Measurements from ENCODE around the gene FARS2. TPM values are rescaled to one million over a fixed set of nuclear protein-coding genes. Genes with fewer than 3 reads are reported as not detected.
A peak's percentile ranks its signal among the peaks of the same experiment; 100 is the strongest.

FARS2 gene
- total RNA-seq, 1 experiment from 2014 or later = 17.8 TPM

DNA sequence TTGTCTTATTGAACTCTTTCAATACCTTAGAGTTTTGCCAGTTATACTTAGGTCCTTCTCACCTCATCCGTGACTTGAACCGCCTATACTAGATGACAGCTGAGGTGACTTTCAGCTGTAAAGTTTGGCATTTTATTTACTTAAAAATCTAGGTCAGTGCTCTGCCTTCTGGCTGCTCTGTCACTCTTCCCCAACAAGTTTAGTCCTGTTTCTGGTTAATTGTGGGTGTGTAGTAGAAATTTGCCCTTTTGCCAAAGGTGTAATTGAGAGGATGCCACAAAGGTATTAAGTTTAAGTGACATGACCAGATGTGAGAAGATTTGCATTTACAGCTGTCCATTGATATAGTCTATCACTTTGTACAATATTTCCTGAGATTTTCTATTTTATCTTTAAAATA lies 106.2 kb downstream of the FARS2 start:
- intact Hi-C loops (cut with micrococcal nuclease; ENCODE audit: unreplicated experiment) = no loop called here
- CTCF ChIA-PET = no interaction called here
- POLR2A ChIA-PET (ENCODE audit: low non-redundant PET) = interaction anchor here (0.7 kb wide), 1 partner anchor 133 kb away, joined by 4 read pairs; no protein-coding TSS in a partner anchor
- Histone ChIP-seq H3K4me1 (ENCODE audit: insufficient read depth, low read length, poor library complexity, severe bottlenecking) (no peaks in the 10 kb centered on the region), H3K27me3 (replicated peaks; ENCODE audit: insufficient read depth, low read depth, low read length, poor library complexity) (no peaks in the 10 kb centered on the region), H3K4me3 (ENCODE audit: low read depth, low read length, poor library complexity, severe bottlenecking) (no peak overlapping the region), H3K27ac (ENCODE audit: low read depth, low read length, poor library complexity, severe bottlenecking) (no peak overlapping the region), H3K9me3 (ENCODE audit: low read depth, low read length, poor library complexity, severe bottlenecking) (no peaks in the 10 kb centered on the region), H3K36me3 (ENCODE audit: insufficient read depth, low read length, poor library complexity, severe bottlenecking) (no peaks in the 10 kb centered on the region)
- no peak for TF ChIP-seq EZH2 (IDR thresholded peaks at IDR 0.05; ENCODE audit: borderline replicate concordance, low read depth, low read length, poor library complexity, severe bottlenecking)
- TF ChIP-seq, protein P1, sequence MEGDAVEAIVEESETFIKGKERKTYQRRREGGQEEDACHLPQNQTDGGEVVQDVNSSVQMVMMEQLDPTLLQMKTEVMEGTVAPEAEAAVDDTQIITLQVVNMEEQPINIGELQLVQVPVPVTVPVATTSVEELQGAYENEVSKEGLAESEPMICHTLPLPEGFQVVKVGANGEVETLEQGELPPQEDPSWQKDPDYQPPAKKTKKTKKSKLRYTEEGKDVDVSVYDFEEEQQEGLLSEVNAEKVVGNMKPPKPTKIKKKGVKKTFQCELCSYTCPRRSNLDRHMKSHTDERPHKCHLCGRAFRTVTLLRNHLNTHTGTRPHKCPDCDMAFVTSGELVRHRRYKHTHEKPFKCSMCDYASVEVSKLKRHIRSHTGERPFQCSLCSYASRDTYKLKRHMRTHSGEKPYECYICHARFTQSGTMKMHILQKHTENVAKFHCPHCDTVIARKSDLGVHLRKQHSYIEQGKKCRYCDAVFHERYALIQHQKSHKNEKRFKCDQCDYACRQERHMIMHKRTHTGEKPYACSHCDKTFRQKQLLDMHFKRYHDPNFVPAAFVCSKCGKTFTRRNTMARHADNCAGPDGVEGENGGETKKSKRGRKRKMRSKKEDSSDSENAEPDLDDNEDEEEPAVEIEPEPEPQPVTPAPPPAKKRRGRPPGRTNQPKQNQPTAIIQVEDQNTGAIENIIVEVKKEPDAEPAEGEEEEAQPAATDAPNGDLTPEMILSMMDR (conservative IDR thresholded peaks at IDR 0.05; ENCODE audit: low read depth, low read length) = no peak
- no TSS peak for BruUV-seq (replicated peaks)
- DNase-seq (ENCODE audit: low spot score) = no peak

DNA sequence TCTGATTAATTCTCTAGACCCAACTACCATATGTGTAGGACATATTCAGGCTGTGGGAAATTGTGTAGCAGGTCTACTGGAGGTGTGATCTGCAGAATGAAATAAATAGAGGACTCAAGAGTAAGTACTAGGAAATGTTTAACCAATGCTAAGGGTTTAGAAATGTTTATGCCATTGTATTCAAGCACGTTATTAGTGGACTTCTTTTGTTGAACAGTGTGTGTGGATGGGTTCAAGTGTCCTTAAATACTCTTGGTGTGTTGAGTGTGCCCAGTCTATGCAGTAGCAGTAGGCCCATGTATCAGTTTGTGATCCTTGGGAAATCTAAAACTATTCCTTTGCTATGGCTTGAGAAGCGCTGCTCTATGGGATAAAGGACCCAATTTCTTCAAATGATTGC lies 112.1 kb downstream of the FARS2 start:
- no peaks in the 10 kb centered on the region for H3K9me3 ChIP-seq (ENCODE audit: low read depth, low read length, poor library complexity, severe bottlenecking)
- no peak overlapping the region for H3K4me3 ChIP-seq (ENCODE audit: low read depth, low read length, poor library complexity, severe bottlenecking)
- H3K27ac ChIP-seq (ENCODE audit: low read depth, low read length, poor library complexity, severe bottlenecking) = no peak overlapping the region
- no peaks in the 10 kb centered on the region for H3K27me3 ChIP-seq (replicated peaks; ENCODE audit: insufficient read depth, low read depth, low read length, poor library complexity)
- no peaks in the 10 kb centered on the region for H3K36me3 ChIP-seq (ENCODE audit: insufficient read depth, low read length, poor library complexity, severe bottlenecking)
- POLR2A ChIA-PET (ENCODE audit: low non-redundant PET) = no interaction called here
- DNase-seq (ENCODE audit: low spot score) = no peak
- TF ChIP-seq EZH2 (IDR thresholded peaks at IDR 0.05; ENCODE audit: borderline replicate concordance, low read depth, low read length, poor library complexity, severe bottlenecking) = no peak
- TF ChIP-seq, protein P1 (conservative IDR thresholded peaks at IDR 0.05; ENCODE audit: low read depth, low read length) = no peak
- no TSS peak for BruUV-seq (replicated peaks)
- no peaks in the 10 kb centered on the region for H3K4me1 ChIP-seq (ENCODE audit: insufficient read depth, low read length, poor library complexity, severe bottlenecking)
- intact Hi-C loops (cut with micrococcal nuclease; ENCODE audit: unreplicated experiment) = no loop called here
- CTCF ChIA-PET = no interaction called here

DNA sequence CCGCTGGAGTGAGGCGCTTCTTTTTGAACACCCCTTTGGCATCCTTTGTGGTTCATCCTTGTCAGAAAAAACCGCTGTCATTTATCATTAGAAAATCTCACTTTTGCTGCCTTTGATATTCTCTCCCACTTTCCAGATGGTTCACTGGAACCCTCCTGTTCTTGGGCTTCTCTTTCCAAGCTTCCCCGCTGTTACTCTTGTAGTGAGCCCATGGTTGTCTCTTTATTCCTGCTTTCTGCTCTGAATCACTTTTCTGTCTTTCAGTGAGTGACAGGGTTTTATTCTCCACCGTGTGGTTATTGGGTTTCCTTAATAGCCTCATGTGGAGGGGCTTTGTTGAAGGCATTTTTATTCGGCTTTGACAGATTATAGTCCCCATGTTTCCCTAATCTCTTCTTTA lies 117.0 kb downstream of the FARS2 start:
- no peak for TF ChIP-seq EZH2 (IDR thresholded peaks at IDR 0.05; ENCODE audit: borderline replicate concordance, low read depth, low read length, poor library complexity, severe bottlenecking)
- TF ChIP-seq, protein P1 (conservative IDR thresholded peaks at IDR 0.05; ENCODE audit: low read depth, low read length) = no peak
- CTCF ChIA-PET = no interaction called here
- H3K27ac ChIP-seq (ENCODE audit: low read depth, low read length, poor library complexity, severe bottlenecking) = peak overlapping the region; percentile 42

More for the DNA sequence above, 117.0 kb downstream of the FARS2 start:
- POLR2A ChIA-PET (ENCODE audit: low non-redundant PET) = no interaction called here
- BruUV-seq (replicated peaks) = no TSS peak
- intact Hi-C loops (cut with micrococcal nuclease; ENCODE audit: unreplicated experiment) = loop anchor here (5.0 kb wide), 2 partner anchors 166 to 321 kb away; no protein-coding TSS in a partner anchor
- Histone ChIP-seq H3K36me3 (ENCODE audit: insufficient read depth, low read length, poor library complexity, severe bottlenecking) (no peaks in the 10 kb centered on the region), H3K4me1 (ENCODE audit: insufficient read depth, low read length, poor library complexity, severe bottlenecking) (no peaks in the 10 kb centered on the region), H3K27me3 (replicated peaks; ENCODE audit: insufficient read depth, low read depth, low read length, poor library complexity) (no peaks in the 10 kb centered on the region), H3K9me3 (ENCODE audit: low read depth, low read length, poor library complexity, severe bottlenecking) (no peaks in the 10 kb centered on the region), H3K4me3 (ENCODE audit: low read depth, low read length, poor library complexity, severe bottlenecking) (no peak overlapping the region)
- peak; percentile 26 for DNase-seq (ENCODE audit: low spot score)

Data from A673 (cell line).